C4-2B (cell line): ENCODE results near the gene ACVR2A.

ENCODE experiments used
- CTCF ChIP-seq: fragments of 450-650 bp; conservative IDR thresholded peaks from 2 replicates; pipeline ENCODE4 v1.5.1; 2017; ENCODE audit warnings: mild to moderate bottlenecking
- ZFX ChIP-seq: fragments of 450-650 bp; IDR thresholded peaks from 2 replicates; pipeline ENCODE4 v1.6.1; 2017

DNA sequence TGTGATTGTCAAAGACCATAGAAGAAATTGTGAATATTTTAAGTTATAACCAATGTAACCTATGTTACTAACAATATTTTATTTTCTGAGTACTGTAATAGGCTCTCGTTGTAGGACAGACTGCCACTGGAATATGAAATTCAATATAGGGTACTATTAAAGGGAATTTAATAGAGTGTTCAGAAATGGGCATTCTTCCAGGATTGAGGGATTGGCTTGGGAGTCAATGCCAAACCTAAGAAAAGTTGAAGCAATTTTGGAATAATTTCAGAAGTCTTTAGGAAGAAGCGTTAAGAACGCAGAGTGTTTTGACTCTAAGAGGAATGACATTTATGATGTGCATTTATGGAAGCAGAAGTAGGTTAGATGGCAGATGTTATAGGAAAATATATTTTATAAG, 79.0 kb downstream of the ACVR2A start:
- no peak for TF ChIP-seq CTCF
- TF ChIP-seq ZFX, result no peak
